ENCODE results near the gene CACNA2D2. TPM values are rescaled to one million over a fixed set of nuclear protein-coding genes. Genes with fewer than 3 reads are reported as not detected.

CACNA2D2 gene
- total and polyA plus RNA-seq, 2 of the 4 experiments (the other 2 are of a cell fraction) = 0.15 TPM; not detected in 1

DNA sequence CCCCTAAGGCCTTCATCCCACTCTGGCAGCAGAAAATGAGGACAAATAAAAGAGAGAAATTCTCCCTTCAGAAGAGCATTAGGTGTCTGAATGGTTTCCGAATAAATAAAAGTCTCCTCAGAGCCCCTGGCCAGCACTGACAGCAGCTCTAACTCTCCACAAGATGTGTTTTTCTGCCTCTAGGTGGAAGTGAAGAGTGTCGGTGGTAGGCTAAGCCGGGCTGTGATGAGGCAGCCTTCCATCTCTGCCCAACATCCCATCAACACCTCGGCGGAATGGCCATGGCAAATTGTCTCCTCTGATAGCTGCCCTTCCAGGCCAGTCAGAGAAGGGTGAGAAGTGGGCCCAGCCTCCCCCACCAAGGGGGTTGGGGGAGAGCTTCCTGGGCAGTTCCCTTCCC, 6.3 kb upstream of the CACNA2D2 start:
- no peak overlapping the region for H2BK15ac ChIP-seq (ENCODE audit: low read depth, low read length)
- no peak overlapping the region for H4K8ac ChIP-seq (ENCODE audit: low read depth in 2 of 2, low read length in 2 of 2)
- no peak overlapping the region for H4K5ac ChIP-seq (ENCODE audit: low read depth, low read length)
- in situ Hi-C loops (cut with MboI; ENCODE audit: low sequenced_read_pairs) (no loop called here), dilution Hi-C loops (cut with HindIII; ENCODE audit: low sequenced_read_pairs, unreplicated experiment) (no loop called here), intact Hi-C loops (cut with micrococcal nuclease) (no loop called here)
- H2BK5ac ChIP-seq (ENCODE audit: low read depth, low read length, poor library complexity, severe bottlenecking) = no peak overlapping the region
- BruUV-seq (replicated peaks) = no TSS peak
- no peaks in the 10 kb centered on the region for H3K9me1 ChIP-seq (ENCODE audit: insufficient read depth, low read length)
- ATAC-seq (ENCODE audit: low read depth) = no peak
- no peak overlapping the region for H2AK9ac ChIP-seq (replicated peaks; ENCODE audit: low read depth, low read length, poor library complexity)
- H3K36me3 ChIP-seq (ENCODE audit: control insufficient read depth, insufficient read depth, low read length) = no peaks in the 10 kb centered on the region
- no peaks in the 10 kb centered on the region for H3K79me1 ChIP-seq (ENCODE audit: low read depth in 1 of 2, low read length in 2 of 2)
- H3K23ac ChIP-seq (ENCODE audit: low read depth, low read length) = no peak overlapping the region
- no peak overlapping the region for H4K91ac ChIP-seq (ENCODE audit: insufficient read depth, low read depth, low read length)
- no peak overlapping the region for H2AFZ ChIP-seq (replicated peaks; ENCODE audit: low read length, poor library complexity)
- H3K56ac ChIP-seq (ENCODE audit: extremely low read depth, insufficient read depth, low read length) = no peak overlapping the region
- no peak overlapping the region for H2AK5ac ChIP-seq (ENCODE audit: low read depth, low read length)
- TF ChIP-seq MAZ (IDR thresholded peaks at IDR 0.05; ENCODE audit: borderline replicate concordance, low read depth, low read length) = no peak
- no peaks in the 10 kb centered on the region for H4K20me1 ChIP-seq (ENCODE audit: insufficient read depth, low read length)
- no peak overlapping the region for H3K9ac ChIP-seq (ENCODE audit: low read depth, low read length)
- H2BK120ac ChIP-seq (ENCODE audit: low read depth, low read length) = no peak overlapping the region
- H3K4ac ChIP-seq (ENCODE audit: low read depth, low read length) = no peak overlapping the region
- H3K18ac ChIP-seq (ENCODE audit: low read depth, low read length) = no peak overlapping the region
- DNase-seq = no peak
- ChIA-PET POLR2A (ENCODE audit: unreplicated experiment) (no interaction called here), CTCF (no interaction called here)
- H3K4me2 ChIP-seq (ENCODE audit: low read depth, low read length) = no peak overlapping the region
- peaks cover 74% of the 10 kb centered on the region for H3K27me3 ChIP-seq (ENCODE audit: control insufficient read depth, insufficient read depth, low read length)
- no CpG with 5 or more reads among the region's 5 CpGs for WGBS, 2 experiments (ENCODE audit: extremely low coverage in 2 of 2, insufficient read length in 1 of 2)
- no peaks in the 10 kb centered on the region for H3K4me1 ChIP-seq (ENCODE audit: control insufficient read depth, insufficient read depth, low read length)
- no peak overlapping the region for H3K4me3 ChIP-seq (ENCODE audit: insufficient read depth, low read depth, low read length)
- H3K27ac ChIP-seq (ENCODE audit: insufficient read depth, low read length) = no peak overlapping the region
- H3K9me3 ChIP-seq (ENCODE audit: control insufficient read depth, insufficient read depth, low read length) = no peaks in the 10 kb centered on the region
- no peak overlapping the region for H2BK20ac ChIP-seq (ENCODE audit: low read depth, low read length)
- no peak overlapping the region for H3K14ac ChIP-seq (replicated peaks; ENCODE audit: low read depth, low read length)
